SK-N-SH (cell line): ENCODE measurements around the gene ALDH3A1. TPM values are rescaled to one million over a fixed set of nuclear protein-coding genes. Genes with fewer than 3 reads are reported as not detected.
A peak's percentile ranks its signal among the peaks of the same experiment; 100 is the strongest.

Experiments used
- CTCF ChIA-PET: fragments of 300-600, 350-600 bp; formaldehyde crosslinking; extraction: SDS; loops from one replicate; lab custom pipeline; 2021; lab: Yijun Ruan, JAX
- POLR2A ChIA-PET: fragments of 350-600 bp; sonication (Branson Sonifier 250); formaldehyde crosslinking; extraction: SDS; loops from one replicate; lab custom pipeline; 2020; ENCODE audit warnings: antibody characterized with exemption, inconsistent platforms; lab: Yijun Ruan, JAX
- DNase-seq: peaks from one replicate; pipeline ENCODE4 v3.0.0; 2012
- H2AFZ ChIP-seq: fragments of 200-600 bp; sonication (generic); 2 replicates; pipeline ENCODE4 v1.8.1; 2016; ENCODE audit warnings: antibody characterized with exemption, mild to moderate bottlenecking, low read depth
- H3F3A ChIP-seq: fragments of 200-600 bp; sonication (generic); replicated peaks from 2 replicates; pipeline ENCODE3; 2016; ENCODE audit warnings: antibody characterized with exemption, mild to moderate bottlenecking; ENCODE audit not compliant: insufficient read depth
- H3K27ac ChIP-seq, 2 experiments: fragments of 200-500 bp in 1 of 2; fragments of 200-600 bp in 1 of 2; sonication (Bioruptor generic) in 1 of 2; sonication (generic), shearing (Covaris generic) in 1 of 2; 2 replicates each; pipeline versions ENCODE4 v1.5.1 to v1.6.1; 2014 to 2016; ENCODE audit warnings: low read depth in 2 of 2, inconsistent platforms in 1 of 2, low read length in 1 of 2, mild to moderate bottlenecking in 1 of 2, mixed read lengths in 1 of 2
- H3K27me3 ChIP-seq: fragments of 200-600 bp; sonication (generic), shearing (Covaris generic); 2 replicates; pipeline ENCODE4 v1.6.1; 2016; ENCODE audit warnings: mixed run types; ENCODE audit not compliant: insufficient read depth
- H3K36me3 ChIP-seq, 2 experiments: fragments of 200-500 bp in 1 of 2; fragments of 200-600 bp in 1 of 2; sonication (Bioruptor generic) in 1 of 2; sonication (generic) in 1 of 2; replicated peaks in 1 of 2; 2 replicates each; pipeline versions ENCODE3 to v1.5.1; 2014 to 2016; ENCODE audit warnings: low read length in 1 of 2, mild to moderate bottlenecking in 1 of 2; ENCODE audit not compliant: insufficient read depth in 2 of 2, control insufficient read depth in 1 of 2
- H3K4me1 ChIP-seq, 2 experiments: fragments of 200-500 bp in 1 of 2; fragments of 200-600 bp in 1 of 2; sonication (Bioruptor generic) in 1 of 2; sonication (generic), shearing (Covaris generic) in 1 of 2; 2 replicates each; pipeline versions ENCODE4 v1.5.1 to v1.6.1; 2014 to 2016; ENCODE audit warnings: low read depth in 1 of 2, low read length in 1 of 2, mixed run types in 1 of 2; ENCODE audit not compliant: insufficient read depth in 2 of 2, control insufficient read depth in 1 of 2
- H3K4me2 ChIP-seq: fragments of 200-600 bp; sonication (generic), shearing (Covaris generic); 2 replicates; pipeline ENCODE4 v1.6.1; 2017; ENCODE audit warnings: mixed run types
- H3K4me3 ChIP-seq, 2 experiments: fragments of 200-500 bp in 1 of 2; fragments of 200-600 bp in 1 of 2; sonication (Bioruptor generic) in 1 of 2; sonication (generic), shearing (Covaris generic) in 1 of 2; 2 replicates each; pipeline versions ENCODE4 v1.5.1 to v1.8.1; 2014 to 2016; ENCODE audit warnings: low read depth in 2 of 2, inconsistent platforms in 1 of 2, low read length in 1 of 2, mild to moderate bottlenecking in 1 of 2, mixed read lengths in 1 of 2, moderate library complexity in 1 of 2
- H3K79me2 ChIP-seq: fragments of 200-600 bp; sonication (generic); 2 replicates; pipeline ENCODE4 v1.8.1; 2017; ENCODE audit warnings: mild to moderate bottlenecking; ENCODE audit not compliant: insufficient read depth
- H3K9ac ChIP-seq: fragments of 200-600 bp; sonication (generic); 2 replicates; pipeline ENCODE4 v1.6.1; 2017; ENCODE audit warnings: mixed run types
- H3K9me2 ChIP-seq: fragments of 200-600 bp; sonication (generic); 2 replicates; pipeline ENCODE4 v1.6.1; 2017; ENCODE audit warnings: mixed run types
- H3K9me3 ChIP-seq: fragments of 200-600 bp; sonication (generic); 2 replicates; pipeline ENCODE4 v1.6.1; 2017; ENCODE audit warnings: mixed run types, mild to moderate bottlenecking, moderate library complexity
- H4K20me1 ChIP-seq: fragments of 200-600 bp; sonication (generic); 2 replicates; pipeline ENCODE4 v1.6.1; 2017; ENCODE audit warnings: mild to moderate bottlenecking, mixed run types; ENCODE audit not compliant: insufficient read depth
- CTCF ChIP-seq: fragments of 200-600 bp; sonication (generic); IDR thresholded peaks from 2 replicates; pipeline ENCODE4 v1.6.1; 2017; ENCODE audit warnings: antibody characterized with exemption, mild to moderate bottlenecking, moderate library complexity
- ELF1 ChIP-seq: IDR thresholded peaks from 2 replicates; pipeline ENCODE4 v1.4.0; 2012
- EP300 ChIP-seq, 2 experiments: IDR thresholded peaks; 2 replicates each; pipeline versions ENCODE4 v1.4.0 to v1.6.1; 2012; ENCODE audit warnings: borderline replicate concordance in 1 of 2, low read depth in 1 of 2, low read length in 1 of 2
- EZH2phosphoT487 ChIP-seq: fragments of 200-600 bp; sonication (generic); IDR thresholded peaks from 2 replicates; pipeline ENCODE4 v1.6.1; 2017; ENCODE audit warnings: low read depth, mixed run types, mild to moderate bottlenecking, antibody characterized with exemption, moderate library complexity, borderline replicate concordance
- GABPA ChIP-seq: IDR thresholded peaks from 2 replicates; pipeline ENCODE4 v1.4.0; 2012; ENCODE audit warnings: low read depth, mild to moderate bottlenecking
- GATA2 ChIP-seq: sonication (generic); formaldehyde crosslinking; IDR thresholded peaks from 2 replicates; pipeline ENCODE4 v1.5.0; 2020; ENCODE audit warnings: mild to moderate bottlenecking, missing genetic modification reagents
- NFIC ChIP-seq: IDR thresholded peaks from 2 replicates; pipeline ENCODE4 v1.4.0; 2012; ENCODE audit warnings: borderline replicate concordance
- PBX3 ChIP-seq: IDR thresholded peaks from 2 replicates; pipeline ENCODE4; 2012
- POLR2AphosphoS5 ChIP-seq: IDR thresholded peaks from 2 replicates; pipeline ENCODE4 v1.6.1; 2012; ENCODE audit warnings: low read depth, low read length
- RCOR1 ChIP-seq: fragments of 150-350 bp; IDR thresholded peaks from 2 replicates; pipeline ENCODE4 v1.6.1; 2017; ENCODE audit warnings: antibody characterized with exemption, low read length
- TAF1 ChIP-seq: IDR thresholded peaks from 2 replicates; pipeline ENCODE4 v1.6.1; 2012; ENCODE audit warnings: low read depth, mild to moderate bottlenecking, low read length, moderate library complexity, borderline replicate concordance
- TEAD4 ChIP-seq: IDR thresholded peaks from 2 replicates; pipeline ENCODE4 v1.4.0; 2012; ENCODE audit warnings: mild to moderate bottlenecking, borderline replicate concordance; ENCODE audit not compliant: insufficient read depth
- USF1 ChIP-seq: IDR thresholded peaks from 2 replicates; pipeline ENCODE4 v1.4.0; 2012; ENCODE audit warnings: low read depth, borderline replicate concordance
- WGBS: methylation state at CpG from one replicate; pipeline ENCODE4 v1.1.6; 2017; ENCODE audit warnings: low lambda C conversion rate; 5-methylcytosine and 5-hydroxymethylcytosine counted together
- polyA plus RNA-seq, 3 experiments: library from polyadenylated mRNA; depleted of rRNA; stranded (reverse); fragments of >200 nt; gene quantifications; 2 replicates each; pipeline ENCODE4 v1.2.3, GENCODE V29; 2012

The ALDH3A1 gene
- polyA plus RNA-seq, 1 of the 3 experiments (the other 2 are of a cell fraction) = 0.79 TPM

- H4K20me1 ChIP-seq = no peaks in the 10 kb centered on the region
- 29% methylated on average over 14 of the region's 26 CpGs for WGBS
Observed at GRCh38 chr17:19744492-19744891, 3.6 kb downstream of the ALDH3A1 start.

GRCh38 chr17:19743101-19744100, 4.7 kb downstream of the ALDH3A1 start:
- no peaks in the 10 kb centered on the region for H3K79me2 ChIP-seq
- CTCF ChIA-PET = interaction anchor here (0.8 to 5.9 kb wide), 11 partner anchors 9 to 230 kb away, joined by 3 to 55 read pairs (median 7); no protein-coding TSS in a partner anchor
- no peak for DNase-seq
- no peak overlapping the region for H3K9ac ChIP-seq
- no peak overlapping the region for H3K4me2 ChIP-seq
- no peaks in the 10 kb centered on the region for H4K20me1 ChIP-seq
- no peaks in the 10 kb centered on the region for H3K36me3 ChIP-seq
- H3K27me3 ChIP-seq = no peaks in the 10 kb centered on the region
- no peaks in the 10 kb centered on the region for H3F3A ChIP-seq
- H3K9me3 ChIP-seq = no peaks in the 10 kb centered on the region
- TF ChIP-seq NFIC = no peak
- no peak for TF ChIP-seq EP300 (IDR thresholded peaks at IDR 0.05; ENCODE audit: borderline replicate concordance in 1 of 2, low read depth in 1 of 2, low read length in 1 of 2)
- TF ChIP-seq TAF1 = no peak
- no peak for TF ChIP-seq CTCF
- no peak for TF ChIP-seq POLR2AphosphoS5
- no peak for TF ChIP-seq TEAD4
- TF ChIP-seq RCOR1 = no peak
- TF ChIP-seq EZH2phosphoT487 = no peak
- TF ChIP-seq ELF1 = no peak
- no peak for TF ChIP-seq USF1
- no peak for TF ChIP-seq PBX3
- POLR2A ChIA-PET = interaction anchor here (0.6 kb wide), 1 partner anchor 16 kb away, joined by 3 read pairs; no protein-coding TSS in a partner anchor
- no peak overlapping the region for H2AFZ ChIP-seq
- H3K4me3 ChIP-seq = no peak overlapping the region
- peaks cover 0 to 6% of the 10 kb centered on the region in 2 experiments; a peak in 1 of 4 replicates for H3K4me1 ChIP-seq
- WGBS = 97% methylated on average over 31 of the region's 34 CpGs
- no peak overlapping the region for H3K27ac ChIP-seq
- H3K9me2 ChIP-seq = no peaks in the 10 kb centered on the region

More at GRCh38 chr17:19744492-19744891, 3.6 kb downstream of the ALDH3A1 start:
- Histone ChIP-seq H3K27ac (peak overlapping the region in 1 of 2 experiments; percentile 56; a peak in 1 of 4 replicates), H3K4me1 (peaks cover 0 to 6% of the 10 kb centered on the region in 2 experiments; a peak in 1 of 4 replicates), H3K27me3 (no peaks in the 10 kb centered on the region), H3K9me3 (no peaks in the 10 kb centered on the region), H3K79me2 (no peaks in the 10 kb centered on the region), H3F3A (no peaks in the 10 kb centered on the region), H3K4me3 (peak overlapping the region; percentile 46 to 47), H3K36me3 (no peaks in the 10 kb centered on the region), H2AFZ (peak overlapping the region; percentile 78; the same call in 1 of the 2 replicates), H3K9me2 (no peaks in the 10 kb centered on the region), H3K9ac (no peak overlapping the region), H3K4me2 (peak overlapping the region; percentile 76)
- no peak for DNase-seq
- ChIA-PET POLR2A (interaction anchor here (0.6 to 1.0 kb wide), 5 partner anchors 17 to 165 kb away, joined by 3 to 5 read pairs (median 4); partner anchors contain the start of gene ALDH3A2), CTCF (interaction anchor here (0.6 to 5.9 kb wide), 39 partner anchors 8 to 417 kb away, joined by 3 to 55 read pairs (median 5); partner anchors contain the start of genes ALDH3A2, SLC47A1 and SLC47A2)
- TF ChIP-seq GABPA (peak; percentile 59), GATA2 (CRISPR knock-in tag) (no peak)
